ENCODE data around the gene EPX.

GRCh38 chr17:58170622-58171021 lies 21.9 kb upstream of the EPX start:
- TF ChIP-seq CTCF (conservative IDR thresholded peaks at IDR 0.05 in 1 of 2, IDR thresholded peaks at IDR 0.05 in 1 of 2; ENCODE audit: low read depth in 1 of 2, low read length in 2 of 2), result no peak
- TF ChIP-seq EZH2 (IDR thresholded peaks at IDR 0.05; ENCODE audit: low read length, missing control alignments), result no peak
